OCI-LY3 (cell line): ENCODE measurements around the gene BICC1.

Experiments
- EZH2phosphoT487 ChIP-seq: fragments of 200-600 bp; shearing (Covaris generic); IDR thresholded peaks from 2 replicates; pipeline ENCODE4 v1.6.1; 2018; ENCODE audit warnings: antibody characterized with exemption, mixed run types, low read depth
- TF ChIP-seq, protein P1 (sequence below): fragments of 200-600, 300-600 bp; sonication (generic); IDR thresholded peaks from 2 replicates; pipeline ENCODE4 v1.5.1; 2014; ENCODE audit warnings: antibody characterized with exemption, low read length, low read depth

DNA sequence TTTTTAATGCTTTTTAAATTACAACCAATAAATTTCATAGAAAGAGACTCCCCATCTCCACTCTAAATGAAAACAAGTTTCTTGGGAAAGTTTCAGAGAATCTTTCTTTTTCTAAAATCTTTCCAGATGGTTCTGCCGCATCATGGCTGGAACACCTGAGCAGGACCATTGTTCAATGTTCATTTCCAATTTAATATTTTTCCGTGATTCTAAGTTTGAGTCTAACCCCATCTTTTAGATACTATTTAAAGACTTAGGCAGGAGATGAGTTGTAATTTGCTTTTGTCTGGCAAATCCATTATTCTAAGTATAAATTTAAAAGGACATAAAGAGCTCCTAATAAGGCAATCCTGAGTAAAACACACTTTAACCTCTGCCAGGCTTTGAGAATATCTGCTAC lies 325.2 kb downstream of the BICC1 start:
- TF ChIP-seq, protein P1, sequence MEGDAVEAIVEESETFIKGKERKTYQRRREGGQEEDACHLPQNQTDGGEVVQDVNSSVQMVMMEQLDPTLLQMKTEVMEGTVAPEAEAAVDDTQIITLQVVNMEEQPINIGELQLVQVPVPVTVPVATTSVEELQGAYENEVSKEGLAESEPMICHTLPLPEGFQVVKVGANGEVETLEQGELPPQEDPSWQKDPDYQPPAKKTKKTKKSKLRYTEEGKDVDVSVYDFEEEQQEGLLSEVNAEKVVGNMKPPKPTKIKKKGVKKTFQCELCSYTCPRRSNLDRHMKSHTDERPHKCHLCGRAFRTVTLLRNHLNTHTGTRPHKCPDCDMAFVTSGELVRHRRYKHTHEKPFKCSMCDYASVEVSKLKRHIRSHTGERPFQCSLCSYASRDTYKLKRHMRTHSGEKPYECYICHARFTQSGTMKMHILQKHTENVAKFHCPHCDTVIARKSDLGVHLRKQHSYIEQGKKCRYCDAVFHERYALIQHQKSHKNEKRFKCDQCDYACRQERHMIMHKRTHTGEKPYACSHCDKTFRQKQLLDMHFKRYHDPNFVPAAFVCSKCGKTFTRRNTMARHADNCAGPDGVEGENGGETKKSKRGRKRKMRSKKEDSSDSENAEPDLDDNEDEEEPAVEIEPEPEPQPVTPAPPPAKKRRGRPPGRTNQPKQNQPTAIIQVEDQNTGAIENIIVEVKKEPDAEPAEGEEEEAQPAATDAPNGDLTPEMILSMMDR: no peak
- no peak for TF ChIP-seq EZH2phosphoT487
